ENCODE results near the gene MS4A5.

The MS4A5 gene, protein sequence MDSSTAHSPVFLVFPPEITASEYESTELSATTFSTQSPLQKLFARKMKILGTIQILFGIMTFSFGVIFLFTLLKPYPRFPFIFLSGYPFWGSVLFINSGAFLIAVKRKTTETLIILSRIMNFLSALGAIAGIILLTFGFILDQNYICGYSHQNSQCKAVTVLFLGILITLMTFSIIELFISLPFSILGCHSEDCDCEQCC

GRCh38 chr11:60429272-60429671 lies at the start of gene MS4A5:
Gene MS4A5, plus strand, starts transcription at chr11:60429572. Its CDS starts 103 bp downstream, at chr11:60429675.
- TF ChIP-seq GATA2 (IDR thresholded peaks at IDR 0.05; ENCODE audit: low read depth, low read length): no peak
- TF ChIP-seq GATA3 (IDR thresholded peaks at IDR 0.05; ENCODE audit: low read depth, low read length): no peak

DNA sequence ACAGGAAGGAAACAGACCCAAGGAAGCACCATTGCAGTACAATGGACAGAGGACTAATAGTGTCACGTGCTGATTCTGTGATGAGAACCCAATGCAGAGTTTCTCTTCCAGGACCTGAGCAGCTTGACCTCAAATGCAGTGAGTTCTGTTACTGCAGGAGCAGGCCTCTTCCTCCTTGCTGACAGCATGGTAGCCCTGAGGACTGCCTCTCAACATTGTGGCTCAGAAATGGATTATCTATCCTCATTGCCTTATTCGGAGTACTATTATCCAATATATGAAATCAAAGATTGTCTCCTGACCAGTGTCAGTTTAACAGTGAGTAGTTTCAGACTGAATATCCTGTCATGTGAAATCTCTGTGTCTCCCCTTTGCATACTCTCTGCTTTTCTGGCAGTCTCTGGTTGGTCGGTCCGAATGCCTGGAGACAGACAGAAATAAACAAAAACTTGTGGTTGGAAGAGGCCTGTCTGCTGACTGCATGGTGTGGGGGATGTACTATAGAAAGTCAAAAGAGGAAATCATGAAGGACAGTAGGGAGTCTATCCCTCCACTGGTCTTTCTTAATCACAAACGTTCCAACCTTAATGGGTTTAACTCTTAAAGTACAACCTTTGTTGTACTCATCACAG lies 40.0 kb upstream of the MS4A5 start:
- TF ChIP-seq GATA2 (IDR thresholded peaks at IDR 0.05; ENCODE audit: low read depth, low read length) (no peak), GATA3 (IDR thresholded peaks at IDR 0.05; ENCODE audit: low read depth, low read length) (no peak)

DNA sequence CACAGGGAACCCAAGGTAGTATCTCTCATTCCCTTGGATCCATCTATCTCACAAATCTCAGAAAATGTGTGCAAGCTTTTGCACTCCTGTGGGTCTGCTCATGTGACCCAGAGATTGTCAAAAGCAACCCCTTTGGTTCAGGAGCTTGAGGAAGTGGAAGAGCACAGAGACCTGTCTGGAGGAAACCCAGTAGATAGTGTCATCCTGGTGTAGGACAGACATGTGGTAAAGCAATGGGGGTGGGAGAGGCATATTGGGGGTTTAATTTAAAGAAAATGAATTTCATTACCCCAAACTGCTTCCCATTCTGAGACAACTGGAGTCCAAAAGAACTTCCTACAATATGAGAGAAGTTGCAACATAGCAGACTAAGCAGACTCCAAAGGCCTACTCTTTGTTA lies 39.0 kb upstream of the MS4A5 start:
- TF ChIP-seq GATA2 (IDR thresholded peaks at IDR 0.05; ENCODE audit: low read depth, low read length) (no peak), GATA3 (IDR thresholded peaks at IDR 0.05; ENCODE audit: low read depth, low read length) (no peak)

DNA sequence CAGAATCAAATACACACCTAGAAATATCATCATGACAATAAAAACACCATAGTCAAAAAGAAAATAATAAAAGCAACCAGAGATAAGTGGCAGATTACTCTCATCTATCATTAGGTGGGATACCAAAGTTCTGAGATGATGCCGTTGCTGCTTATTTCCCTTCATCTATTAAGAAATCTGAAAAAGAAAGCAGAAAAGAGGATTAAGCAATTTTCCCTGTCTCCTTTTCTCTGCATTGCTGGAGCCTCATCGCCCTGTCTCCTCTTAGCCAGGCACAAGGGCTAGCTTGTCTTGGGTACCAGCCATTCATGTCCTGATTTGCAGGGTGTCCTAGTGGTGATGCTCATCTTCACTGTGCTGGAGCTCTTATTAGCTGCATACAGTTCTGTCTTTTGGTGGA lies 37.0 kb upstream of the MS4A5 start:
- TF ChIP-seq GATA3 (IDR thresholded peaks at IDR 0.05; ENCODE audit: low read depth, low read length) (no peak), GATA2 (IDR thresholded peaks at IDR 0.05; ENCODE audit: low read depth, low read length) (no peak)

DNA sequence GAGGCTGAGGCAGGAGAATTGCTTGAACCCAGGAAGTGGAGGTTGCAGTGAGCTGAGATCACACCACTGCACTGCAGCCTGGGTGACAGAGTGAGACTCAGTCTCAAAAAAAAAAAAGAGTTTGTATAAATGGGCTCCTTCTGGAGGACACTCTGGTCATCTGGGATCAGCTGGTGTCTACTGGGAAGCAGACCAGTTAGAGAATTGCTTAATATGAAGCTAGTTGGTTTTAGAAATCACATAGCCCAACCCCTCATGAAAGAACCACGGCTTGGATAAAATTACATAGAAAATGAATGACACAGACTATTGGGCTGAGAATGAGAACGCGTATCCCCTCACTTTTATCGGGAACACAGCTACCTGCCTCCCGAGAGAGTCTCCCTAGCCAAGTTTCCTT lies 36.4 kb upstream of the MS4A5 start:
- TF ChIP-seq GATA2 (IDR thresholded peaks at IDR 0.05; ENCODE audit: low read depth, low read length) (no peak), GATA3 (IDR thresholded peaks at IDR 0.05; ENCODE audit: low read depth, low read length) (no peak)

DNA sequence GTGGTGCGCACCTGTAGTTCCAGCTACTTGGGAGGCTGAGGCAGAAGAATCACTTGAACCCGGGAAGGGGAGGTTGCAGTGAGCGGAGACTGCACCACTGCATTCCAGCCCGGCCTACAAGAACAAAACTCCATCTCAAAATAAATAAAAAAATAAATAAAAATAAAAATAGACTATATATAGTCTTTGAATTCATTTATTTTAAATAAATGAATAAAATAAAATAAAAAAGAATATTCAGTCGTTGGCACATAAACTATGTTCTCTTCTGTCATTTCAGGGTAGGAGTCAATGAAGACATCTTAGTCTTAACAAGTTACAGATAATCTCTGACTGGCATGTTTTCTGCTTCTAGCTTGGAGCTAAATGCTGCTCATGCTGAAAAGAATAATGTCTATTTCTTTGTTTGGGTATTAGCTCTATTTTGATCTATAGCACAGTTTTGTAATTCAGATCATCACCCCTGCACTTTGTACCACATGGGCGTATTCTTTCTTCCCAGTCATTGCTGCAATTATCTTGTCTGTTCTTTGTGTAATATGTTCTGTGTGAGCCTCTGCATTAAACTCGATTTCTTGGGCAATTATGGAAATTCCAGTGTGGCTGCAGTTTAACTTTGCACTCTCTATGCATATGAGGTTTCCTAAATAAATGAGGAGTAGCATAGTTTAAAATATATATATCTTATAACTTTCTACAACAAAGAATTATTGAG lies 34.5 kb upstream of the MS4A5 start:
- TF ChIP-seq GATA3 (IDR thresholded peaks at IDR 0.05; ENCODE audit: low read depth, low read length): no peak
- no peak for TF ChIP-seq GATA2 (IDR thresholded peaks at IDR 0.05; ENCODE audit: low read depth, low read length)

- TF ChIP-seq GATA2 (IDR thresholded peaks at IDR 0.05; ENCODE audit: low read depth, low read length): no peak
- TF ChIP-seq GATA3 (IDR thresholded peaks at IDR 0.05; ENCODE audit: low read depth, low read length): no peak
Observed at GRCh38 chr11:60396382-60396781, 33.0 kb upstream of the MS4A5 start, which contains the start of gene MS4A14. Gene MS4A14, plus strand, starts transcription at chr11:60396459. Its CDS starts 120 bp downstream, at chr11:60396579.

GRCh38 chr11:60396799-60397198 lies 32.6 kb upstream of the MS4A5 start:
- no peak for TF ChIP-seq GATA3 (IDR thresholded peaks at IDR 0.05; ENCODE audit: low read depth, low read length)
- no peak for TF ChIP-seq GATA2 (IDR thresholded peaks at IDR 0.05; ENCODE audit: low read depth, low read length)

DNA sequence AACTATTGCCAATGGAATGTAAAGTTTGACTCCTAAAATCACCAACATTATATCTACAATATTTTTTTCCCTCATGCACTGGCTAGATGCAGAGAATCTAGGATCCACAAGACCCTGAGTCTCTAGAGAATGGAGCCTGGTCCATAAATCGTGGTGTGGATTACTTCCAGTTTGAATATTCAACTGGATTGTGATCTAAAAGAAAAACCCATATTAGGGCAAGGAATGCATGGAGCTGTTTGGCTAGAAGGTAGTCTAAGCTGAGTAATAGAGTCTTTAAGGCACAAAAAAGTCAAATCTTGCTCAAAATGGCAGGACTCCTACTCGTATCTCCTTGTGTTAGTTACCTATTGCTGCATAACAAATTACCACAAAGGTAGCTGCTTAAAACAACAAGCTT lies 9.4 kb upstream of the MS4A5 start:
- TF ChIP-seq GATA3 (IDR thresholded peaks at IDR 0.05; ENCODE audit: low read depth, low read length): no peak
- no peak for TF ChIP-seq GATA2 (IDR thresholded peaks at IDR 0.05; ENCODE audit: low read depth, low read length)

GRCh38 chr11:60422609-60423008 lies 6.8 kb upstream of the MS4A5 start:
- TF ChIP-seq GATA2 (IDR thresholded peaks at IDR 0.05; ENCODE audit: low read depth, low read length) (no peak), GATA3 (IDR thresholded peaks at IDR 0.05; ENCODE audit: low read depth, low read length) (no peak)

- TF ChIP-seq GATA2 (IDR thresholded peaks at IDR 0.05; ENCODE audit: low read depth, low read length): no peak
- no peak for TF ChIP-seq GATA3 (IDR thresholded peaks at IDR 0.05; ENCODE audit: low read depth, low read length)
Observed at GRCh38 chr11:60428517-60428916, 855 bp upstream of the MS4A5 start.

DNA sequence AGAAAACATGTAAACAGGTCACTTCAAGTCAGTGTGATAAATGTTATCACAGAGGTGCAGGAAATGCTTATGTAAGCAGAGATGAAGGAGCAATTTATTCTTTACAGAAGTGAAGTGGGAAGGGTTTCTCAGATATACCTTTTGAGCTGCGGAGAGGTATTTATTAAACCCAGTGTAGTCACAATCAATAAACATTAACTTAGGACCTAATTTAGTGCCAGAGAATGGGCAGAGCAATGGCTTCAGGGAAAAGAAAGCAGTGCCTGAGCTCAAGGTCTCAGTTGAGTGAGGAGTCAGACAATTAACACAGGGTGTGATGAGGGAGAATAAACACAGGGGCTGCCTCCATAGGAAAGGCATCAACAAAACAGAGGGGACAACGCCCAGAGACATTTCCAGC lies 1.9 kb downstream of the MS4A5 start:
- TF ChIP-seq GATA2 (IDR thresholded peaks at IDR 0.05; ENCODE audit: low read depth, low read length) (no peak), GATA3 (IDR thresholded peaks at IDR 0.05; ENCODE audit: low read depth, low read length) (no peak)

DNA sequence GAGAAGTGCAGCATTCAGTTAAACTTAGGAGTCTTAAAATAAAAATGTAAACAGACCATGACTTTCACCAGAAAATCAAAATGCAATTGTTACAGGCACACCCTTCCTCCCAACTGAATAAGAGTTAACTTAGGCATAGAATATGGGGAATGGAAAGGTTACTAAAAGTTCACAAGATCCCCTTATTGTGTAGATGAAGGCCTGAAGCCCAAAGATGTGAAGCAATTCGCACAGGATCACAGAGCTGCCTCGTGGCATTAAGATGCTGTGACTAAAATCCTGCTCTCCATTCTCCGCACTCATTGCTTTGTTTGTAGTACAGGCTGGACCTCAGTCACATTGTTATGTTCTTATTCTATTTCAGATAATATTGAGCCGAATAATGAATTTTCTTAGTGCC lies 4.0 kb downstream of the MS4A5 start:
- TF ChIP-seq GATA2 (IDR thresholded peaks at IDR 0.05; ENCODE audit: low read depth, low read length) (no peak), GATA3 (IDR thresholded peaks at IDR 0.05; ENCODE audit: low read depth, low read length) (no peak)

DNA sequence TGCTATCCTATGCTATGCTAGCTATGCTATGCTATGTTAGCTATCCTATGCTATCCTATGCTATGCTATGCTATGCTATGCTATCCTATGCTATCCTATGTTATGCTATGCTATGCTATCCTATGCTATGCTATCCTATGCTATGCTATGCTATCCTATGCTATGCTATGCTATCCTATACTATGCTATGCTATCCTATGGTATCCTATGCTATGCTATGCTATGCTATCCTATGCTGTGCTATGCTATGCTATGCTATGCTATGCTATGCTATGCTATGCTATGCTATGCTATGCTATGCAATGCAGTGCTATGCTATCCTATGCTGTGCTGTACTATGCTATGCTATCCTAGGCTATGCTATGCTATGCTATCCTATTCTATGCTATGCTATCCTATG lies 17.7 kb downstream of the MS4A5 start:
- TF ChIP-seq GATA2 (IDR thresholded peaks at IDR 0.05; ENCODE audit: low read depth, low read length) (no peak), GATA3 (IDR thresholded peaks at IDR 0.05; ENCODE audit: low read depth, low read length) (no peak)

- TF ChIP-seq GATA2 (IDR thresholded peaks at IDR 0.05; ENCODE audit: low read depth, low read length): no peak
- TF ChIP-seq GATA3 (IDR thresholded peaks at IDR 0.05; ENCODE audit: low read depth, low read length): no peak
Observed at GRCh38 chr11:60447846-60448245, 18.5 kb downstream of the MS4A5 start.

All from SH-SY5Y (cell line).